ENCODE results near the gene CHN2. TPM values are rescaled to one million over a fixed set of nuclear protein-coding genes. Genes with fewer than 3 reads are reported as not detected.

The CHN2 gene
- total RNA-seq, 4 donors from 2014 or later, result 5.6 to 36.7 (median 16.8) TPM

GRCh38 chr7:29196971-29197595 lies 2.5 kb downstream of the CHN2 start:
- Histone ChIP-seq H3K27me3 (peaks cover 15% of the 10 kb centered on the region), H3K36me3 (no peaks in the 10 kb centered on the region), H3K9me3 (no peaks in the 10 kb centered on the region), H3K4me3 (no peak overlapping the region), H3K4me1 (peaks cover 0 to 29% (median 8%) of the 10 kb centered on the region in 4 donors), H3K27ac (no peak overlapping the region)
- intact Hi-C loops (cut with DNase I; ENCODE audit: low total_unique reads), result no loop called here
- TF ChIP-seq POLR2AphosphoS5 (IDR thresholded peaks at IDR 0.05) (no peak), EP300 (IDR thresholded peaks at IDR 0.05; ENCODE audit: low read depth) (no peak), POLR2A (IDR thresholded peaks at IDR 0.05) (no peak), CTCF (IDR thresholded peaks at IDR 0.05) (no peak)
- 69 to 91% methylated on average over 3 of the region's 3 CpGs for WGBS, 2 donors (ENCODE audit: low coverage in 1 of 2)
- in situ Hi-C loops (cut with MboI; ENCODE audit: low pct_ligation_motif_present in 1 of 4, low pct_unique_long_range_greater_than_20kb in 1 of 4, low sequenced_read_pairs in 3 of 4), result loop anchor here in 2 of 4 donors (10.0 to 25.0 kb wide), 2 partner anchors 208 to 215 kb away; no protein-coding TSS in a partner anchor
- DNase-seq, result no peak

- Histone ChIP-seq H3K4me1 (peaks cover 0 to 37% (median 12%) of the 10 kb centered on the region in 4 donors), H3K9me3 (no peaks in the 10 kb centered on the region), H3K4me3 (no peak overlapping the region), H3K27me3 (peaks cover 15% of the 10 kb centered on the region), H3K27ac (no peak overlapping the region), H3K36me3 (no peaks in the 10 kb centered on the region)
- intact Hi-C loops (cut with DNase I; ENCODE audit: low total_unique reads), result no loop called here
- WGBS, 2 donors (ENCODE audit: low coverage in 1 of 2), result 79 to 87% methylated on average over 2 to 3 of the region's 3 CpGs
- TF ChIP-seq CTCF (IDR thresholded peaks at IDR 0.05) (no peak), POLR2A (IDR thresholded peaks at IDR 0.05) (no peak), EP300 (IDR thresholded peaks at IDR 0.05; ENCODE audit: low read depth) (no peak), POLR2AphosphoS5 (IDR thresholded peaks at IDR 0.05) (no peak)
- no peak for DNase-seq
- in situ Hi-C loops (cut with MboI; ENCODE audit: low pct_ligation_motif_present in 1 of 4, low pct_unique_long_range_greater_than_20kb in 1 of 4, low sequenced_read_pairs in 3 of 4), result loop anchor here in 2 of 4 donors (10.0 to 25.0 kb wide), 2 partner anchors 207 to 214 kb away; no protein-coding TSS in a partner anchor
These were observed 3.3 kb downstream of the CHN2 start for GRCh38 chr7:29197916-29198315.

DNA sequence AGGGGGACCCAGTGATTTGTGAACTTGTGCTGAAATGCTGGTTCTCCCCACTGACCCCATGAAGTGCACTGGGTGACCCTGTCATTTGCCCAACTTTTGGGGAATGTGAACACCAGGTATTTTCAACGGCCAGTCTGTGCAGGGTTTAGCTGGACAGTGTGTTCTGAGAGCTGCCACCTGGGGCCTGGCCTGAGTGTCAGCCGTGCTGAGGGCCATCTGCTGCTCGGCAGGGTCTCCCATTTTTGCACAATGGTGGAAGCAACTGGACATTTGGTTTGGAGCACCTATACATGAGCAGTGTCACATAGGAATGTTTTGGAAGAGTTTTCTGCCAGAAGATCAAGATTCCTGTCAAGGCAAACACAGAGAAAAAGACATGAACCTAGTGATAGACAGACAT lies 5.2 kb downstream of the CHN2 start:
- WGBS, 2 donors (ENCODE audit: low coverage in 1 of 2), result 86% methylated on average over 3 of the region's 3 CpGs; no CpG with 5 or more reads in 1 of the 2 donors
- intact Hi-C loops (cut with DNase I; ENCODE audit: low total_unique reads) (no loop called here), in situ Hi-C loops (cut with MboI; ENCODE audit: low pct_ligation_motif_present in 1 of 4, low pct_unique_long_range_greater_than_20kb in 1 of 4, low sequenced_read_pairs in 3 of 4) (loop anchor here in 2 of 4 donors (10.0 to 25.0 kb wide), 2 partner anchors 205 to 213 kb away; no protein-coding TSS in a partner anchor)
- peaks cover 10% of the 10 kb centered on the region for H3K27me3 ChIP-seq
- no peak for TF ChIP-seq POLR2A (IDR thresholded peaks at IDR 0.05)
- TF ChIP-seq CTCF (IDR thresholded peaks at IDR 0.05), result no peak
- no peak for TF ChIP-seq EP300 (IDR thresholded peaks at IDR 0.05; ENCODE audit: low read depth)
- no peak for TF ChIP-seq POLR2AphosphoS5 (IDR thresholded peaks at IDR 0.05)
- H3K4me1 ChIP-seq, result peaks cover 0 to 31% (median 7%) of the 10 kb centered on the region in 4 donors
- no peaks in the 10 kb centered on the region for H3K36me3 ChIP-seq
- H3K4me3 ChIP-seq, result no peak overlapping the region
- DNase-seq, result no peak
- H3K27ac ChIP-seq, result no peak overlapping the region
- H3K9me3 ChIP-seq, result no peaks in the 10 kb centered on the region

DNA sequence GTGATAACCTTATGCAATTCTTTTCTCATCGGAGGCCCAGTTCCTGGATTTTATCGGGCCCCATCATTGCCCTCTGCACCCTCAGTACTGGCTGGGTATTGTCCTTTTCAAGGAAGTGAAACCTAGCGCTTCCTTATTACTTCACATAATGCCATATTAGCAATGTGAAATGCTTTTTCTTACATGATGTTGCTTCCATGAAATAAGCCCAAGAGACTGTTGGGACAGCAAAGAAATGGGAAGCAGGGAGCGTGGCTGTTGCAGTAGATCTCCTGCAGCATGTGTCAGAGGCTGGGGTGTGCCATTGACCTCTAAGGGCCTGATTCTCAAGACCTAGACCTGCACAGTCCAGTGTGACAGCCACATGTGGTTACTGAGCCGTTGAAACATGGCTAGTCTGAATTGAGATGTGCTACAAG lies 8.1 kb downstream of the CHN2 start:
- in situ Hi-C loops (cut with MboI; ENCODE audit: low pct_ligation_motif_present in 1 of 4, low pct_unique_long_range_greater_than_20kb in 1 of 4, low sequenced_read_pairs in 3 of 4) (no loop called here), intact Hi-C loops (cut with DNase I; ENCODE audit: low total_unique reads) (no loop called here)
- TF ChIP-seq EP300 (IDR thresholded peaks at IDR 0.05; ENCODE audit: low read depth), result no peak
- TF ChIP-seq POLR2AphosphoS5 (IDR thresholded peaks at IDR 0.05), result peak in 1 of 3 donors; percentile 23
- Histone ChIP-seq H3K4me1 (peaks cover 0 to 18% (median 5%) of the 10 kb centered on the region in 4 donors), H3K4me3 (no peak overlapping the region), H3K9me3 (no peaks in the 10 kb centered on the region), H3K27me3 (no peaks in the 10 kb centered on the region), H3K27ac (peak overlapping the region; percentile 16 to 63 (median 53)), H3K36me3 (no peaks in the 10 kb centered on the region)
- DNase-seq, result peak; percentile 53
- WGBS, 2 donors (ENCODE audit: low coverage in 1 of 2), result 51 to 65% methylated on average over 2 to 5 of the region's 5 CpGs

Measured in transverse colon (tissue), 4 donors.